Frontal cortex (tissue), 4 donors: ENCODE results near the gene MRPS27. TPM values are rescaled to one million over a fixed set of nuclear protein-coding genes. Genes with fewer than 3 reads are reported as not detected.

Experiments used
- DNase-seq, 2 donors: peaks; one replicate each; pipeline ENCODE4 v3.0.0; 2012; ENCODE audit warnings: low spot score in 2 of 2
- FAIRE-seq: peaks from 2 replicates; lab custom pipeline; 2012; peaks lifted over from hg19 to GRCh38; lab: Jason Lieb, UNC
- total RNA-seq: library from RNA; depleted of rRNA; stranded (reverse); fragments of >200 nt; gene quantifications from one replicate; pipeline ENCODE4 v1.2.3, GENCODE V29; 2014
- donor health status: control.
- donor health status: control.
- donor health status: control.

MRPS27 gene
- total RNA-seq, 1 donor from 2014 or later: 69.3 TPM

DNA sequence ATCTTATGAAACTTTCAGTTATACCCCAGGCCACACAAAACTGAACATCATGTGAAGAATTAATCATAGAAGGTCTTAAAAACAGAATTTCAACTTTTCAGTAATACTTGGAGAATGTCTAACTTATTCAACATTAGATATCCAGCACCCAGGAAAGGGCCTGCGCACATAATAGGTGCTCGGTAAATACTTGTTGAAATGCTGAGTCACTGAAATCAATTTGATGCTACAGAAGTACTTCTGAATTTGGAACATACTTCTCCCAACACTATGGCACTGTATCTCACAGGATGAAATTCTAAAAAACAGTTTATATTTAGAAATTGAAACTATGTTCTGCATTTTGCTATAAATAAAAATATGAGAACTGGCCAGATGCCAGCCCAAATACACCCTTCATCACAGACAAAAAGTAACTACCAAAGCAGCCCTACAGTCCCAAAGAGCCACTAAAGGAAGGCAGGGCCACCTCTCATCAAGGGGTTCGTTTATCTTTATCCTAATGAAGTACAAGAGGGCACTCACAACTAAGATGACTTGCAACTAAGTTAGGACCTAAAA, 26.5 kb downstream of the MRPS27 start:
- FAIRE-seq: no peak
- DNase-seq: no peak

DNA sequence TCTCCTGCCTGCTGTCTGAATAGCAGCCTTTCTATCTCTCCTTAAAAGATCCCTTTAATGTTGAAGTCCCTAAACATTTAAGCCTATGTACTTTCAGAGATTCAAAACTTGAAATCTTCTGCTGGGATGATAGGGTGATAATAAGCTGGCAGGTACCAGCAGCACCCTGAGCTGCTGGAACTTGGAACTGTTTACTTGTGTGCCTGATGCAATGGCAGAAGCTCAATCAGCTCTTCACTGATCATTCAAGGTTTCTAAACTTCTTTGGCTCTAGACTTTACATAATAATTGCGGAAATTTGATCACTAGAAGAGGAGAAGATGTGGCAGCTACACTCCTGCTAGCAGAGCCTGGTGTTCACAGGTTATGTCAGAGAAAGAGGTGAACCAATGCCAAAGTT, 27.6 kb downstream of the MRPS27 start:
- no peak for FAIRE-seq
- DNase-seq: no peak

GRCh38 chr5:72291601-72292000, 28.4 kb downstream of the MRPS27 start:
- FAIRE-seq: no peak

GRCh38 chr5:72290356-72291133, 29.5 kb downstream of the MRPS27 start:
- DNase-seq: no peak

More at GRCh38 chr5:72291601-72292000, 28.4 kb downstream of the MRPS27 start:
- DNase-seq: no peak

GRCh38 chr5:72288924-72289323, 31.1 kb downstream of the MRPS27 start:
- FAIRE-seq (no peak), DNase-seq (no peak)

More at GRCh38 chr5:72290356-72291133, 29.5 kb downstream of the MRPS27 start:
- FAIRE-seq: no peak

DNA sequence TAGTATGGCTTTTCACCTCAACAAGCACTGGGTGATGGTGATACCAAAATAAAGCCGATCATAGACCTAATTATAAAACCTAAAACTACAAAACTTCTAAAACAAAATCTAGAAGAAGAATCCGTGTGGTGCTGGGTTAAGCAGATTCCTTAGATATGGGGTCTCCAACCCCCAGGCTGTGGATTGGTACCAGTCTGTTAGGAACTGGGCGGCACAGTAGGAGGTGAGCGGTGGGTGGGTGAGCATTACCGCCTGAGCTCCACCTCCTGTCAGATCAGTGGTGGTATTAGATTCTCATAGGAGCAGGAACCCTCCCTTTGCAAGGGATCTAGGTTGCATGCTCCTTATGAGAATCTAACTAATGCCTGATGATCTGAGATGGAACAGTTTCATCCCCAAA, 33.2 kb downstream of the MRPS27 start:
- DNase-seq (no peak), FAIRE-seq (no peak)

DNA sequence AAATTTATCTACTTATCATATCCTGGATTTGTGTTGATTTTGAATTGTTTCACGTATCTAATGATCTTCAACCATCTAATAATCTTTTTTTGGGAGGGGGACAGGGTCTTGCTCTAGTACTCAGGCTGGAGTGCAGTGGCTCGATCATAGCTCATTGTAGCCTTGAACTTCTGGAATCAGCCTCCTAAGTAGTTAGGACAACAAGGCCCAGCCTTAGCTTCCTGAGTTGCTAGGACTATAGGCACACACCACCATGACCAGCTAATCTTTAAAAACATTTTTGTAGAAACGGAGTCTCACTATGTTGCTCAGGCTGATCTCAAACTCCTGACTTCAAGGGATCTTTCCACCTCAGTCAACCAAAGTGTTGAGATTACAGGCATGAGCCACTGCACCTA, 34.6 kb downstream of the MRPS27 start:
- FAIRE-seq: no peak

GRCh38 chr5:72284559-72285423, 35.2 kb downstream of the MRPS27 start:
- DNase-seq (no peak), FAIRE-seq (no peak)

More for the DNA sequence above, 34.6 kb downstream of the MRPS27 start:
- no peak for DNase-seq

GRCh38 chr5:72283358-72283757, 36.7 kb downstream of the MRPS27 start:
- FAIRE-seq (no peak), DNase-seq (no peak)

GRCh38 chr5:72282878-72283277, 37.2 kb downstream of the MRPS27 start:
- FAIRE-seq (no peak), DNase-seq (no peak)

- DNase-seq (no peak), FAIRE-seq (no peak)
These were observed 38.1 kb downstream of the MRPS27 start for GRCh38 chr5:72281764-72282499.

- DNase-seq: no peak
- FAIRE-seq: no peak
These were observed 38.6 kb downstream of the MRPS27 start for GRCh38 chr5:72281430-72281763.

DNA sequence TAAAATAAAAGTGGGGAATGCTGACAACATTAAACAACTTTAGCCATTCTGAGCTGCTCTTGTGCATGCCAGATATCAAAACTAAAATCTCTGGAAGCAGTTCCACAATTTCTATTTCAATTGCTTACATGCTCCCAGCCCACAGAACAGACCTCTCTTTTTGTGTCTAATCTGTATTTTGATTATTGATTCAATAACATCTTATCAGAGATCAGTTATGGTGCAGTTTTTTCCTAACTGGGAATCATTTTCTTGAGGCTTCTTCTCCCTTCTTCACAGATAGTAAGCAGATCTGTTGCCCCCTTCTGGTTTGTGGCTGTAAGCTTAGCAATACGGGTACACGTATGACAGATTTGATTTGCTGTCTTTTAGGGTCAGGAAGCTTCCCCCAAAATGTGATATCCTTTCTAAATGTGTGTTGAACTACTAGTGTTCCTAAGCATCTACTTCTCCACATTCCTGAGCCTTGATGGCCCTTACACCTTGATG, 39.4 kb downstream of the MRPS27 start:
- DNase-seq (peak in 1 of 2 donors; percentile 26), FAIRE-seq (no peak)

GRCh38 chr5:72276219-72276752, 43.8 kb downstream of the MRPS27 start:
- no peak for FAIRE-seq
- DNase-seq: no peak

GRCh38 chr5:72273547-72273946, 46.5 kb downstream of the MRPS27 start:
- FAIRE-seq (no peak), DNase-seq (no peak)

DNA sequence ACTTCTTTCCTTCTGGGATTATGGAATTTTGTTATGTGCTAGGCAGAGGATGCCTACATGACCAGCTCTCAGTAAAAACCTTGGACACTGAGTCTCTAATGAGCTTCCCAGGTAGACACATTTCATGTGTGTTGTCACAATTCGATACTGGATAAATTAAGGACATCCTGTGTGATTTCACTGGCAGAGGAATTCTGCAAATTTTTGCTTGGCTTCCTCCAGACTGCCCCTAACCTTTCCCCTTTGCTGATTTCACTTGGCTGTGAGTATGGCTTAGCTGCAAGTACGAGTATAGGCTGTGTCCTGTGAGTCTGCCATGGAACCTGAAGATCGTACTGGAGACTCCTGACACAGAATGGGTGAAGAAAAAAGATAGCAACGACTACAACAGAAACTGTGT, 47.6 kb downstream of the MRPS27 start:
- DNase-seq: no peak
- FAIRE-seq: no peak

DNA sequence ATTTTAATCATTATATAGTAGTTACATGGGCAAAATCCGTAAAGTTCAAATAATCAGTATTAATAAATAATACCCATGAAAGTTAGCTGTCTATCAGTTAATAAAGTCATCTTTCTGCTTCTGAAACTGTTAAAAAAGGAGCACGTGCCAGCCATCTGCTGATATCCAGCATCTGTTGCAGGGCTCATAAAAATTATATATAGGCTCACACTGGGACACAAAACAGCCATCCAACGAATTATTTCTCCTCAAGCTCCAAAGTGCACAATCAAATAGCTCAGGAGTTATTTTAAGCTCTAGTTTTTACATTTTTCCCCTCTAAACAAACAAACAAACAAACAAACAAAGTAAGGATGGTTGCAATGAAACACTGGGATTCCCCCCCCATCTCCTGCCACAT, 48.3 kb downstream of the MRPS27 start:
- DNase-seq (no peak), FAIRE-seq (no peak)

DNA sequence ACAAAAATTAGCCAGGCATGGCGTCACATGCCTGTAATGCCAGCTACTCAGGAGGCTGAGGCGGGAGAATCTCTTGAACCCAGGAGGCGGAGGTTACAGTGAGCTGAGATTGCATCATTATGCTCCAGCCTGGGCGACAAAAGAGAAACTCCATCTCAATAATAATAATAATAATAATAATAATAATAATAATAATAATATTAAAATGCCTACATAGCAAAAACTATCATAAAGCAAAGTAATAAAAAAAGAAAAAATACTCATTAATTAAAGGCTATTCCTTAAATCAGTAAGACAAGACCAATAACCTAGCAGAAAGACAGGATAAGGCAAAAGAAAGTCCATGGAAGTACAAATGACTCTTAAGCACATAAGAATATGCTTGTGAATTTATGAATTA, 50.0 kb downstream of the MRPS27 start:
- FAIRE-seq (no peak), DNase-seq (no peak)

- DNase-seq (no peak), FAIRE-seq (no peak)
These were observed 50.6 kb downstream of the MRPS27 start for GRCh38 chr5:72269411-72269780.
